DMS153 treated with DMSO at 0.1 percent for 48 hours (cell line): ENCODE data around the gene STUM.

Source experiments
- DNase-seq: peaks from one replicate; lab custom pipeline; 2025; ENCODE audit not compliant: unreplicated experiment; lab: John Stamatoyannopoulos, UW

Gene STUM

DNA sequence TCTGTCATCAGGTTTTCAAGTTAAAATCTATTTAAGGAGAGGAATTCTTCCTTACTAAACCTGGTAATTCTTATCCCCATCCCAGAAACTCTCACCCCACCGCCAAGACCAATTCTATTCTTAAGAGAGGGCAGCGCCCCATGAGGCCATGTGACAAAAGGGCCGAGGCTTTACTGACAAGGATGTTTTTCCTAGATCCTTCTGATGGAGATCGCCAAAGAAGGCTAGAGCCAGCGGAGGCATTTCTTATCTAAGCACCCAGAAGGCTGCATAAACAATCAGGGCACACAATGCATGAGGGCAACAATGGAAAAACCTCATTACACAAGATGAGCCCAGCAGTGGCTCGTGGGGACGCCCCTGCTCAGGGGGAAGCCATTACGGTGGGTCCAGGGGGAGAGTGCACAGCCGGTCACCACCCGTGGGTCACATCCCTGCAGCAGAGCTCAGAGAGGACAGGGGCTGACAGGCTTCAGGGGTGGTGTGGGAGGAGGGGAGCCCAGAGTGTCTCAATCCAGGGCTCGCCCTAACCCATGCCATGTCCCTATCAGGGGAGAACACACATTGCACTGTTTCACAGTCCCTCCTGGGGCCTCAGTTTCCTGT is 101.8 kb downstream of the STUM start:
- no peak for DNase-seq

DNA sequence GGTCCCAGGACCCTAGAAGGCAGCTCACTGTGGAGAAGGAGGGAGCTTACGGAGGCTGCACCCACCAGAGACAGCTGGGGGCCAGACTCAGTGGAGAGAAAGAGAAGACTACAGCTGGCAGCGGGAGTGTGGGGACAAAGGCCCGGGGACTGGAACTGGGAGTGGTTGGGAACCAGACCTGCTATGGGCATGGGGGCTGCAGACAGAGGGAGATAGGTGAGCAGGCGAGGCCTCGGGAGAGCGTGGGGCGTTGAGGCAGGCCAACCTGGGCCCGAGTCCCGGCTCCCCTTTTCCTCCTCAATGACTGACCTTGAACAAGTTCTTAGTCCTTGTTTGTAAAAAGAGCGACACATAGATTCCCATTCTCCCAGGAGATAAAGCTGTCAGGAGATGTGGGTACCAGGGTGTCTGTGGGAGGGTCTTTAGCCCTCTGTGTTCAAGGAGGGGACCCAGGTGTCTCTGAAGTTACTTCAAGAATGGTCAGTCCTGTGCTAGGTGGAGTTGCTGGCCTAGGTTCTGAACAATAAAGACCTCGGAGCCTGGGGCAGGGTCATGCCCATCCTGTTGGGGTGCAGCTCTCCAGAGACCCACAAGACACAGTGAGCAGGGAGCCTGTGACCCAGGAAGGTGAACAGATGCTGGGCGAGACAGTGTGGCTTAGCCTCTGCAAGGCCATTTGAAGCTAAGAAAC is 102.6 kb downstream of the STUM start:
- no peak for DNase-seq

DNA sequence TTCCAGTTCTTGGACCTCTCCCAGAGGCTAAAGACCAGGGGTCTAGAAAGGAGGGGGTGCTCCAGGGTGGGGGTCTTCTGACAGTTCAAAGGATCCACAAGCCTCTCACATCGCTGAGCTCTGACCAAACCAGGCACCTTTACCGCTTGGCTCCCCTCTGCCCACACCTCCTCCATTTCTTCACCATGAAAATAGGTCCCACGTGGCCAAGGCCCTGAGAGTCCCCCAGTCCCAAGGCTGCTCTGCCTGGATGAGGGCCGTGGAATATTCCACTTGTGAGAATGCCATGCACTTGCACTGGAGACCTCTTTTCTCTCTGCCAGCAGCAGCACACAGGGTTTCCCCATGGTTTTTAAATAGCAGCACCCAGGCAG is 103.2 kb downstream of the STUM start:
- no peak for DNase-seq

DNA sequence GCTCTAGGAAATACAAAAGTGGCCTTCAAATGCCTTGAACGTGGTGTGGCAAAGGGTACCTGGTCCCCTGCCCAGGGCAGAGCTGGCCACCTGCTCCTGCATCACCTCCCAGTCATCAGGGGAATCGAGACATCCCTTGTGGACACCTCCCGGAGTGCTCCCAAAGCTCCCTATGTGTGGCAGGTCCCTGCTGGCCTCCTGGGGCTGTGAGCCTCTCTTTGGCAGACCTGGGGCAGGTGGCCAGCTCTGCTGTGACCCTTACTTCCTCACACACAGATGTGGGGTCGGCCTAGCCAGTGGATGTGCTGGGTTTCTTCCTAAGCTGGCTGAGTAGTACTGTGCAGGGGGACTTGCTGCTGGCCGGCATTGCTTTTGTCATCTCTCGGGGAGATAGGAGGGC is 104.0 kb downstream of the STUM start:
- DNase-seq = no peak

DNA sequence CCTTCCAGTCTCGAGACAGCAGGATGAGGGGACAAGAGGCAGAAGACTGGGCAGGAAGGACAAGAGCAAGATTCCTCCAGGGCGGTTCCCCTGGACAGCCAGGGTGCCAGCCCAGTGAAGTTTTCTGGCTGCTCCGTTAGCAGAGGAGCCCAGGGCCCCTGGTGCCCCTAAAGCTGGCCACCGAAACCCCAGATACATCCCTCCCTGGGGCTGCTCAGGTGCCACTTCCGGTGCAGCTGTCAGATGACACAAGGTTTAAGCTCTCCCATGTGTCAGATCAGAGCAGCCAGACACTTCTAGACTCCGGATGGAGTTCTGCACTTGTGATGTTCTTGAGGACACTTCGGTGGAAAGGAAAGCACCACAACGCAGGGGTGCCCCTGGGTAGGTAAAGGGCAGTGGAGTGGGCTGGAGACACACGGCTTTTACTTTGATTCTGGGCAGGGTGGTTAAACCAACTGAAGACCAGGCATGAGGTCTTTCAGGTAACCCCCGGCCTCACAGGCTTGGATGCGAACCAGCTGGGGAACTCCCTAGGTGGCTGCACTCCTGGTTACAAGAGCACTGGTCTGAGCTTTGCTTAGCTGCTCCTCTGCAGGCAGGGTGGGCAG is 104.9 kb downstream of the STUM start:
- no peak for DNase-seq

DNA sequence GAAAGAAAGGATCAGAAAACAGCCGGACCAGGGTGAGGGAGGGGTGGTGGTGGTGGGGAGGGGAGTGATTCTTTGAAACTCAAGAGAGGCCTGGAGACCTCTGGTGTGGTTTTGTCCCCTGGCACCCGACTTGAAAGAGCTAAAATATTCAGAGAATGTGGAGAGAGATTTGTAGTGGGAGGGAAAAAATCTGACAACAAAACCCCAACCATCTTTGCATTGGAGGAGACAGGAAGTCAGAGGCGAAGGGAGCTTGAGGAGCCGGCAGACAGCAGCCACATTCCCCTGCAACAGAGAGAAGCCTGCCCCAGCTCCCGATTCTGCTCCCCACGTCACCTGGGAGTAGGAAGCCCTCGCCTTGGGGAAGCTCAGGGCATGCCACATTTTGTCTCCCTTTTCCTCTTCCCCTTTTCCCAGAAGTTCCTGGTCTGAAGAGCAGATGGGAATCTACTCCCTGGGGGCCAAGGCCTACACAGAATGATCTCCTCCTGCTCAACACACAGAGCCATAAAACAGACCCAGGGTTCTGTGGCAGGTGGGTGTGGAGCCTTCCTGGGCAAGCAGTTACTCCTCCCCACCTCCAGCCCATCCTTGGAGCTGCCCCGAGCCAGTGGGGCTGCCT is 105.6 kb downstream of the STUM start:
- no peak for DNase-seq

DNA sequence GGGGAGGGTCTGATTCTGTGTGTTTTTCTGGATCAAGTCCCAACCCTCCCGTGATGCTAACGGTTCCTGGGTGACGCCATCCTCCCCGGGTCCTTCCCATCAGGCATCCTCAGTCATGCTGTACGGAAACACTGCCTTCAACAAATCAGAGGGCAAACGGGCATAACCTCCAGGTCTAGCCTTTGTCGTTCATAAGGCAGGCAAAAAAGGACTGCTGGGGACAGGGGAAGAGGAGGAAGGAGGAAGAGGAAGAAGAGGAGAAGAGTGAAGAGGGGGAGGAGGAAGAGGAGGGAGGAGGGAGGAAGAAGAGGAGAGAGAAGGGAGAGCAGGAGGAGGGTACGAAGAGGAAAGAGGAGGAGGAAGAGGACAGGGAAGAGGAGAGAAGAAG is 106.1 kb downstream of the STUM start:
- no peak for DNase-seq

DNA sequence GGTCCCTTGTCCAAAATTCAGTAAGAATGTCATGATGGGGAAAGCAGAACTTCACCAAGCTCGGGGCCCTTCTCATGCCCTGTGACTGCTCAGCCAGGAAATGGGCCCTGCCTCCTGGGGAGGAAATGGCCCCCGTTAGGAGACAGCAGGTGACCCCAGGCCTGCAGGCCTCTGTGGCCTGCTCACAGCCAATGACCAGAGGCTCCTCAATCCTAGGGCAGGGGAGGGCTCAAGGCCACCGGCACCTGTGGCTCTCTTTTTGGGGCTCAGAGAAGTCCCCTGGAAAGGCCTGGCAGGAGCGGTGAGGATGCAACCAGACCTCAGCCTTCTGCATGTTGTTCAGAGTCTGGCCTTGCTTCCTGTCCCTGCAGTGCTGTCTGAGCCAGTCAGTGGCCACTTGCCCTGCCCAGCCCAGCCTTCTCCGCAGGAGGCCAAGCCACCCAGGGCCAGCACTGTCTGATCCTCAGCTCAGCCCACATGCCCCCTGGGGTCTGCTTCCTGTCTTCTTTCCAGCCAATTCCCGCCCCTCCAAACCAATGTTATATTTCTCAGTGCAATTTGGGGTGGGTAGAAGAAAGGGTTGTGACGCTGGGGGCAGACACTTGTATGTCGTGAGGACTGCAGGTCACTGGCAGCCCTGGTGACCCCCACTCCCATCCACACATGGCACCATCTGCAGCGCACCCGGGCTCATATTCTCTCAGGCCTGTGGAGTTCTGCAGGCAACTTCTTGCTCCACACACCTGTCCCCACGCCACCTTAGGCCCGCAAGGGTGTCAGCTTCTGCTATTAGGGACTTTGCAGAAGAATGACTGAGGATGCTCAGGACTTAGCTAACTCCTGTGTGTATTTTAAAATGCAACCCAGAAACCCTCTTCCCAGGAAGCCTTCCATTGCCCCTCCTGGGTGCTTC is 106.9 kb downstream of the STUM start:
- no peak for DNase-seq

DNA sequence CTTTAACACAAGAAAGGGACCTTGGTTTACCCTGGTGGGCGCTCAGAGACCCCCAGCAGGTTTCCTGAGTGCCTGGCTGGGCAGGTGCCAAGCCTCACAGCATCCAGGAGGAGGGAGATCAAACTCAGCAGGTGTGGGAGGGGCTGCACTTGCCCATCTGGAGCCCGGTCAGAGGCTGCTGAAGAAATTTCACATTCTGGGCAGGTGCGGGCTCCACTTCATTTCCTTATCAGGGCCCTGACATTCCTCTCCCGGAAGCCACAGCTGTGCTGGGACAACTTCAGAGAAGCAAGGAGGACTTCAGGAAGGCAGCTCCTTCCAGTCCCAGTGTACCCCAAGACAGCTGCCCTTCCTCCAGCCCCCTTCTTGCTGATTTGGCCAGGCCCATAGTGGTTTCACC is 107.6 kb downstream of the STUM start:
- DNase-seq = no peak

DNA sequence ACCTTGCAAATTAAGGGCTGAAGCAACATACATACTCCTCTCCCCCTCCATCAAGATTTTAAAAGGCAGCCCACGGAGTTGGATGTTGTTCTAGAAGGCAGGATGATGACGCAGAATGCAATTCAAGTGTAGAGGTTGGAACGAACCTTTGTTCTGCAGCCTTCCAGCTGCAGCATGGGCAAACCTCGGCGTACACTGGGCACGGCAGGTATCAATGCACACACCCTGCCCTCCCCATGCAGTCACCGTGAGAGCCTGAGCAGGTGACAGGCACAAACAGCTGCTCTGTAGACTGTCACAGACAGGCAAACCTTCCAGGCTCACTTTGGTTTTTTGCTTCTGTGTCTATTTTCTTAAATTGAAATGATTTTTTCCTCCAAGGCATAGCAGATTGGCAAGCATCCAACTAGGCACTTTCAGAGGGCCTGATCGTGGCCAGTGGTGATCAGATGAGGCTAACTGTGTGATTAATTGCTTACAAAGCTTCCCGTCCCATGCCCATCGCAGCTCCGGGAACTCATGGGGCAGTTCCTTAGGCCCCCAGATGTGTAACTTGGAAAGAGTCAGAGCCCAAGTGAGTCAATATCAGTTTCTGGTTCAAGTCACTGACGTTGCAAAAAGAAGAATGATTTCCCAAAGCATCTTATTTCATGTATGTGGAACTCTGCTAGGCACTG is 108.2 kb downstream of the STUM start:
- peak; percentile 91 for DNase-seq

DNA sequence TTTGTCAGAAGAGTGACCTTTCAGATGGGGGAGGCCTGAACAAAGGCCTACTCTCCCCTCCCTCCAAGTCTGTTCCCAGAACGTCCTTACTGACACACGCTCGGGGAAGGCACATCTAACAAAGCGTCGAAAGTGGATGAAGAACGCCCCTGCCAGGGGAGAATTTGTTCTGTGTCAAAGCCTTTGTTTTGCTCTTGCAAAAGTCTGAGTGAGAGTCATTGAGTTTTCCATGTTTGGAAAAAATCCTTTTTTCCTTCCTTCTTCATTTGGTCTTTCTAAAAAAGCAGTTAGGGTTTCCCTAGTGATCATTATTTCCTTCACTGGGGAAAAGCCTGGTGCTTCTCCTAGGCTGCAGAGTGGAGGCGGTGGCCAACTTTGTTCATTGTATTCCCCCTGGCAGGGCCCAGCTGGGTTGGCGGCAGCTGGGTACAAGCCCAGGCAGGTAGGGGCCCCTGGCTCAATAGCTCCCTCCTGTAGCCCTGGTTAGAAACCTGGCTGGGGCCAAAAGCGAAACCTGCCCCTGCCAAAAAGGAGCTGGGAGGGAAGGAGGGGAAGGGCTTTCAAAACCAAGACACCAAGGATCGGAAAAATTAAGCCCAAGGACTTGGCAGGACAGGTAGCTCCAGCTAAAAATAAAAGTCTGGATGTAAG is 109.5 kb downstream of the STUM start:
- DNase-seq = peak; percentile 97

DNA sequence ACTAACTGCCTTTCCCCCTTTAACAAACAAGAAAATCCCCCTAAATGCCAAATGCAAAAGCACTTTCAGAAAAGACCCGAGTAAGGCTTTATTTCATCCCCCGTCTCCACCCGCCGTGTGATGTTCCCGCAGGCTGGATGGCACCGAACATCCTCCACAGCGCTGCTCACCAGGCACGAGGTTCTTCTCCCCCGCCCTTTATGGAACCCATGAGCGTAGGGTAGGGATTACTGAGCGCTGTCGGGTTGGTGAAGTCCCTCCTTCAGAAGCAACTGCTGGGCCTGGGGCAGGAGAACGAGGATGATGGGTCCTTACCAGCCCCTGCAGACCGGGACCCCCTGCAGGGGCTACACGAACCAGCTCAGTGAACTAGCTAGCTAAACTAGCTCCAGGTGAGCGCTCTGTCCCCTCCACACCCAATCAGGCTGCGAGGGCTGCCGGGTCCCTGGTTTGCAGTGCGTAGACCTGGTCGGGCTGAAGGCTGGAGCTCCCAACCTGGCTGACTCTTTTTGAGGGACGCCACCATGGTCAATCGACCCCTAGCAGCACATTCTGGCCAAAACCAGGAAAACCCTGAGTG is 110.1 kb downstream of the STUM start:
- no peak for DNase-seq
